HCT116 (cell line): ENCODE results near the gene SNTG2. TPM values are rescaled to one million over a fixed set of nuclear protein-coding genes. Genes with fewer than 3 reads are reported as not detected.

Experiments
- ATAC-seq: fragments of 200-7000 bp; cut with Tn5 transposase; 2 replicates; pipeline ENCODE4 v1.9.1; 2020; ENCODE audit warnings: mild to moderate bottlenecking, moderate library complexity
- BruUV-seq: library from RNA; stranded (reverse); fragments of 400-500 nt; replicated peaks from 2 replicates; lab custom pipeline; 2021; lab: Mats Ljungman, UMichigan
- CTCF ChIA-PET: fragments of 300-600 bp; sonication (Branson Sonifier 250); formaldehyde crosslinking; loops from one replicate; lab custom pipeline; 2021; ENCODE audit warnings: antibody characterized with exemption; lab: Charles Lee
- POLR2A ChIA-PET: fragments of 300-600, 350-600 bp; sonication (Branson Sonifier 250); formaldehyde crosslinking; loops from one replicate; lab custom pipeline; 2021; ENCODE audit warnings: antibody characterized with exemption; lab: Charles Lee
- RAD21 ChIA-PET, 2 experiments: fragments of 300-600 bp; sonication (Branson Sonifier 250); formaldehyde crosslinking; loops; one replicate each; lab custom pipeline; 2023; ENCODE audit warnings: low total read pairs in 2 of 2; ENCODE audit not compliant: uncharacterized antibody in 2 of 2, unreplicated experiment in 2 of 2, low non-redundant PET in 1 of 2; lab: Charles Lee
- DNase-seq: peaks from one replicate; pipeline ENCODE4 v3.0.0-alpha.2; 2010; ENCODE audit warnings: low read depth, low spot score
- H2AFZ ChIP-seq: fragments of 200-600 bp; shearing (Covaris generic), sonication (generic); 2 replicates; pipeline ENCODE4 v1.6.1; 2017; ENCODE audit warnings: low read depth, mixed run types, mixed read lengths, antibody characterized with exemption, low read length; ENCODE audit not compliant: poor library complexity, severe bottlenecking
- H3K27ac ChIP-seq: 2 replicates; pipeline ENCODE4 v1.5.1; 2012; ENCODE audit warnings: low read depth, low read length
- H3K27me3 ChIP-seq: fragments of 200-600 bp; sonication (generic); 2 replicates; pipeline ENCODE4 v1.6.1; 2016; ENCODE audit warnings: mixed run types, low read length, mixed read lengths; ENCODE audit not compliant: insufficient read depth
- H3K36me3 ChIP-seq, 2 experiments: fragments of 200-500 bp in 1 of 2; fragments of 200-600 bp in 1 of 2; sonication (Bioruptor generic) in 1 of 2; sonication (generic) in 1 of 2; 2 replicates each; pipeline versions ENCODE4 v1.5.1 to v1.6.1; 2014 to 2016; ENCODE audit warnings: low read length in 2 of 2, inconsistent platforms in 1 of 2, mixed read lengths in 1 of 2, mixed run types in 1 of 2; ENCODE audit not compliant: insufficient read depth in 2 of 2, control insufficient read depth in 1 of 2
- H3K4me1 ChIP-seq, 2 experiments: fragments of 200-600 bp in 1 of 2; sonication (generic) in 1 of 2; 2 replicates each; pipeline versions ENCODE4 v1.5.1 to v1.6.1; 2012 to 2017; ENCODE audit warnings: low read length in 2 of 2, inconsistent platforms in 1 of 2, mild to moderate bottlenecking in 1 of 2, mixed read lengths in 1 of 2, mixed run types in 1 of 2, moderate library complexity in 1 of 2; ENCODE audit not compliant: insufficient read depth in 2 of 2, control insufficient read depth in 1 of 2
- H3K4me2 ChIP-seq: fragments of 200-600 bp; sonication (generic); 2 replicates; pipeline ENCODE4 v1.6.1; 2017; ENCODE audit warnings: mixed run types, low read length, mixed read lengths
- H3K4me3 ChIP-seq, 2 experiments: fragments of 200-600 bp in 1 of 2; sonication (generic) in 1 of 2; replicated peaks in 1 of 2; 2 replicates each; pipeline ENCODE4 v1.5.1; 2011 to 2016; ENCODE audit warnings: low read length in 2 of 2, control low read depth in 1 of 2, low read depth in 1 of 2, mild to moderate bottlenecking in 1 of 2, mixed read lengths in 1 of 2, mixed run types in 1 of 2
- H3K79me2 ChIP-seq: fragments of 200-600 bp; sonication (generic); 2 replicates; pipeline ENCODE4 v1.6.1; 2017; ENCODE audit warnings: mild to moderate bottlenecking, mixed run types, low read length, moderate library complexity, mixed read lengths; ENCODE audit not compliant: insufficient read depth
- H3K9ac ChIP-seq: fragments of 200-600 bp; sonication (generic); 2 replicates; pipeline ENCODE4 v1.6.1; 2016; ENCODE audit warnings: low read length, mixed read lengths
- H3K9me2 ChIP-seq: fragments of 200-600 bp; sonication (generic), shearing (Covaris generic); 2 replicates; pipeline ENCODE4 v1.6.1; 2017; ENCODE audit warnings: mixed run types, mild to moderate bottlenecking, moderate library complexity; ENCODE audit not compliant: insufficient read depth
- H3K9me3 ChIP-seq, 2 experiments: fragments of 200-500 bp in 1 of 2; fragments of 200-600 bp in 1 of 2; sonication (Bioruptor generic) in 1 of 2; sonication (generic) in 1 of 2; 2 replicates each; pipeline ENCODE4 v1.6.1; 2014 to 2017; ENCODE audit warnings: low read length in 2 of 2, mixed read lengths in 2 of 2, inconsistent platforms in 1 of 2, low read depth in 1 of 2, mild to moderate bottlenecking in 1 of 2, mixed run types in 1 of 2, moderate library complexity in 1 of 2; ENCODE audit not compliant: control insufficient read depth in 1 of 2, insufficient read depth in 1 of 2
- H4K20me1 ChIP-seq: fragments of 200-600 bp; sonication (generic), shearing (Covaris generic); 2 replicates; pipeline ENCODE4 v1.6.1; 2017; ENCODE audit warnings: mixed run types, mild to moderate bottlenecking, moderate library complexity; ENCODE audit not compliant: insufficient read depth
- ATF3 ChIP-seq: IDR thresholded peaks from 2 replicates; pipeline ENCODE4 v1.6.1; 2012
- CBX3 ChIP-seq: IDR thresholded peaks from 2 replicates; pipeline ENCODE4 v1.6.1; 2012; ENCODE audit warnings: low read depth
- EGR1 ChIP-seq: IDR thresholded peaks from 2 replicates; pipeline ENCODE4 v1.6.1; 2012; ENCODE audit warnings: low read depth
- ELF1 ChIP-seq: IDR thresholded peaks from 2 replicates; pipeline ENCODE4 v1.6.1; 2012; ENCODE audit warnings: low read depth, borderline replicate concordance
- EZH2phosphoT487 ChIP-seq: fragments of 200-600 bp; IDR thresholded peaks from 2 replicates; pipeline ENCODE4 v1.6.1; 2018; ENCODE audit warnings: antibody characterized with exemption, borderline replicate concordance
- RAD21 ChIP-seq: IDR thresholded peaks from 2 replicates; pipeline ENCODE4 v1.6.1; 2012; ENCODE audit warnings: low read depth, mild to moderate bottlenecking
- SRF ChIP-seq: IDR thresholded peaks from 2 replicates; pipeline ENCODE4 v1.6.1; 2012; ENCODE audit warnings: low read depth
- TCF7L2 ChIP-seq: IDR thresholded peaks from 2 replicates; pipeline ENCODE4 v1.7.0; 2011; ENCODE audit warnings: borderline replicate concordance, inconsistent platforms; ENCODE audit not compliant: insufficient read depth, insufficient read length; ENCODE audit errors: extremely low read depth
- ZFX ChIP-seq: fragments of 450-650 bp; IDR thresholded peaks from 2 replicates; pipeline ENCODE4 v1.6.1; 2017
- ZNF274 ChIP-seq: fragments of 200-500 bp; sonication (Bioruptor generic); IDR thresholded peaks from 2 replicates; pipeline ENCODE4 v1.6.1; 2014; ENCODE audit warnings: mild to moderate bottlenecking, low read depth, low read length, inconsistent platforms
- intact Hi-C: fragments of 100-400 bp; cut with micrococcal nuclease; formaldehyde crosslinking; loops from 2 replicates; pipeline ENCODE4 v1.10.0; 2022
- total RNA-seq: library from RNA; stranded (reverse); gene quantifications from one replicate; pipeline ENCODE4 v1.2.1, GENCODE V29; 2021; ENCODE audit not compliant: unreplicated experiment

The SNTG2 gene
- total RNA-seq, 1 experiment from 2014 or later = not detected

- intact Hi-C loops = no loop called here
- H3K4me1 ChIP-seq = no peaks in the 10 kb centered on the region
- CTCF ChIA-PET = no interaction called here
- no peaks in the 10 kb centered on the region for H3K79me2 ChIP-seq
- ATAC-seq = no peak
- no peak overlapping the region for H3K9ac ChIP-seq
- no TSS peak for BruUV-seq
- no peak overlapping the region for H3K27ac ChIP-seq
- RAD21 ChIA-PET = no interaction called here
- H3K9me2 ChIP-seq = no peaks in the 10 kb centered on the region
- H2AFZ ChIP-seq = no peak overlapping the region
- TF ChIP-seq TCF7L2 = no peak
- TF ChIP-seq EGR1 = no peak
- no peak for TF ChIP-seq RAD21
- no peak for TF ChIP-seq ZNF274
- no peak for TF ChIP-seq ZFX
- no peak for TF ChIP-seq ATF3
- no peak for TF ChIP-seq SRF
- no peak for TF ChIP-seq CBX3
- no peak for TF ChIP-seq ELF1
- no peak for TF ChIP-seq EZH2phosphoT487
- TF ChIP-seq, all 23 proteins: peak for 0
- no peak overlapping the region for H3K4me2 ChIP-seq
- no peak overlapping the region for H3K4me3 ChIP-seq
- POLR2A ChIA-PET = no interaction called here
- no peaks in the 10 kb centered on the region for H4K20me1 ChIP-seq
- no peaks in the 10 kb centered on the region for H3K36me3 ChIP-seq
- no peaks in the 10 kb centered on the region for H3K9me3 ChIP-seq
- H3K27me3 ChIP-seq = peaks cover 48% of the 10 kb centered on the region; the same call in 1 of the 2 replicates
- no peak for DNase-seq
Observed at GRCh38 chr2:1254662-1255343, 304.2 kb downstream of the SNTG2 start.

- no peak for ATAC-seq
- RAD21 ChIA-PET = no interaction called here
- peaks cover 52% of the 10 kb centered on the region; the same call in 1 of the 2 replicates for H3K27me3 ChIP-seq
Observed at GRCh38 chr2:1256632-1257324, 306.1 kb downstream of the SNTG2 start.

More at GRCh38 chr2:1256632-1257324, 306.1 kb downstream of the SNTG2 start:
- no peaks in the 10 kb centered on the region for H3K79me2 ChIP-seq
- no peak for TF ChIP-seq ATF3
- TF ChIP-seq, all 23 proteins: peak for 0
- no peaks in the 10 kb centered on the region for H3K36me3 ChIP-seq
- intact Hi-C loops = no loop called here
- ChIA-PET POLR2A (no interaction called here), CTCF (no interaction called here)
- no peak overlapping the region for H2AFZ ChIP-seq
- H3K4me1 ChIP-seq = no peaks in the 10 kb centered on the region
- no peak overlapping the region for H3K4me2 ChIP-seq
- no peaks in the 10 kb centered on the region for H4K20me1 ChIP-seq
- no peaks in the 10 kb centered on the region for H3K9me2 ChIP-seq
- no peak overlapping the region for H3K9ac ChIP-seq
- H3K27ac ChIP-seq = no peak overlapping the region
- no peak for DNase-seq
- no peak overlapping the region for H3K4me3 ChIP-seq
- BruUV-seq = no TSS peak
- no peaks in the 10 kb centered on the region for H3K9me3 ChIP-seq
